Inferior parietal cortex (tissue), 1 donor: ENCODE results near the gene SPRED2.

Experiments
- DNase-seq: peaks from one replicate; pipeline ENCODE4 v3.0.0-alpha.2; 2016; ENCODE audit errors: extremely low spot score

The SPRED2 gene

GRCh38 chr2:65415091-65415490 lies 17.3 kb downstream of the SPRED2 start:
- DNase-seq = no peak

GRCh38 chr2:65413610-65414009 lies 18.8 kb downstream of the SPRED2 start:
- no peak for DNase-seq

- DNase-seq = no peak
Measured at GRCh38 chr2:65413106-65413505, 19.3 kb downstream of the SPRED2 start.

- DNase-seq = no peak
Measured at GRCh38 chr2:65411056-65411795, 21.2 kb downstream of the SPRED2 start.

GRCh38 chr2:65409045-65409444 lies 23.4 kb downstream of the SPRED2 start:
- no peak for DNase-seq

- no peak for DNase-seq
Measured at GRCh38 chr2:65407240-65407639, 25.2 kb downstream of the SPRED2 start.

- DNase-seq = no peak
Measured at GRCh38 chr2:65404988-65405697, 27.3 kb downstream of the SPRED2 start.

- DNase-seq = no peak
Measured at GRCh38 chr2:65403529-65403915, 28.9 kb downstream of the SPRED2 start.

- no peak for DNase-seq
Measured at GRCh38 chr2:65402780-65403528, 29.4 kb downstream of the SPRED2 start.

- DNase-seq = no peak
Measured at GRCh38 chr2:65402323-65402722, 30.1 kb downstream of the SPRED2 start.

- no peak for DNase-seq
Measured at GRCh38 chr2:65397122-65397521, 35.3 kb downstream of the SPRED2 start.

GRCh38 chr2:65396348-65397026 lies 35.9 kb downstream of the SPRED2 start:
- DNase-seq = no peak

GRCh38 chr2:65395621-65396347 lies 36.6 kb downstream of the SPRED2 start:
- DNase-seq = no peak

- DNase-seq = no peak
Measured at GRCh38 chr2:65393743-65394422, 38.5 kb downstream of the SPRED2 start.

GRCh38 chr2:65393046-65393445 lies 39.4 kb downstream of the SPRED2 start:
- no peak for DNase-seq

- DNase-seq = no peak
Measured at GRCh38 chr2:65392609-65393008, 39.8 kb downstream of the SPRED2 start.

GRCh38 chr2:65390134-65390533 lies 42.3 kb downstream of the SPRED2 start:
- DNase-seq = no peak

GRCh38 chr2:65389476-65389875 lies 42.9 kb downstream of the SPRED2 start:
- DNase-seq = no peak

GRCh38 chr2:65388596-65389390 lies 43.6 kb downstream of the SPRED2 start:
- DNase-seq = no peak

GRCh38 chr2:65388051-65388531 lies 44.3 kb downstream of the SPRED2 start:
- DNase-seq = no peak
